GM21737 (cell line): ENCODE results near the gene ABLIM2.

ENCODE experiments used
- ATAC-seq: cut with Tn5 transposase; IDR thresholded peaks from one replicate; pipeline ENCODE4 v1.9.1; 2021; ENCODE audit warnings: mild to moderate bottlenecking, moderate library complexity; ENCODE audit not compliant: unreplicated experiment

Gene ABLIM2

DNA sequence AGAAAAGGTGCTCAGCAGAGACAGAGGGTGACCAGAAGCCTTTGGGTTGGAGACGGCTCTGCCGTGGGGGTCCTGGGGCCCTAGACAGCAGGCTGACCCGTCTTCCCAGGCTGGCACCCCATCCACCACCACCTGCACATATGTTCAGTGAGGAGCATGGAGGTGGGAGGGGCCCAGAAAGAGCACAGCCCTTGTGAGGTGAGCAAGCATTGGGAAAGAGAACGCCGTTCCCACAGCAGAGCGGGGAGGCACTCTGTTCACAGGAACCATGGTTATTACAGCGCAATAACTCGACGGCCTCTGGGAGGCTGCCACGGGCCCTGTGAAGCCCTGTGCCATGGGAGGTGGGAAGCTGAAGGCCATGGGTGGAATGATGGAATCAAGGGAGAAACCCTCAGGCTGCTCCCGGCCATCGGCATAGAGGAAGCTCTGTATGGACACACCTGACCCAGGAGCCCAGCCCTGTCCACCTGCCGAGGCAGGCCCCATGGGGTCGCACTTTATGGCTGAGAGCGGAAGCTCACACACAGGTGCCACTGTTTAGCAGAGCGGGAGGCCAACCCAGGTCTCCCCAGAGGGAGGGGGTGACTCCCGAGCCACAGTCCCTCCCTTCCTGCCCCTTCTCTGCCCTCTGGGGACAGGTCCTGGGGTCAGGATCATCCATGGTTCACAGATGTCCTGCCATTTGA, 125.4 kb downstream of the ABLIM2 start:
- ATAC-seq = no peak

DNA sequence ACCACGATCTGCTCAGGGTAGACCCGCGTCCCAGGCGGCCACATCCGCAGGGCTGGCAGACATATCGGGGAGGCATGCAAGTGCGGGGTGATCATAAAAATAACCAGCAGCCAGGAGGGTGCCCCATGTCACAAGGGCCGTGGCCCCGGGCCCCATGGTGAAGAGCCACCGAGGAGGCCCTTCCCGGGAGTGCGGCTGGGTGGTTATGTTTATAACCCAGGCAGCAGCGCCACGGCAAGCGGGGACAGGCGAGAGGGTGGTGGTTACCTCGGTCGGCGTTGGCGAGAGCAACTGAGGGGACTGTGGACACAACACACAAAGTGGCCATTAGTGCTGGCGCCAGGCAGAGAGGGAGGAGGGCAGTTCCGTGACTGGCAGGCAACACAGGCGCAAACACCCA, 126.2 kb downstream of the ABLIM2 start:
- no peak for ATAC-seq

GRCh38 chr4:8030121-8030781, 128.4 kb downstream of the ABLIM2 start:
- no peak for ATAC-seq

DNA sequence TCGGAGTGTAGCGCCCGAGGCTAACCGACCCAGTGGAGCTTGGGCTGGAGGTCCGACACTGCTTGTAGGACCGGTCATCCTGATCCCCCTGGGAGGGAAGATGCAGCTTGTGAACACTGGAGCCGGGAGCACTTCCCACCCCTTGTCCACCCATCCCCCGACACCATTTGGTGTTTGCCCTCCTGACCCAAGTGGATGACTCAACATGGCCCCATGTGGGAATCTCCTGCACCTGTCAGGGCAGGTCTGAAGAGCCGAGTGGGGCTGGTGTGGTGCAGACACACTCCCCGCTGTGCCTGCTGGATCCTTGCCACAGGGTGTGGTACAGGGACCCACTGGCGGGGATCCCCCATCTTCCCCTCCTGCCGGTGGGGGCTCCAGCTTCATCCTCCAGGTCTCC, 128.9 kb downstream of the ABLIM2 start:
- ATAC-seq = no peak

GRCh38 chr4:8028884-8029568, 129.6 kb downstream of the ABLIM2 start:
- no peak for ATAC-seq

DNA sequence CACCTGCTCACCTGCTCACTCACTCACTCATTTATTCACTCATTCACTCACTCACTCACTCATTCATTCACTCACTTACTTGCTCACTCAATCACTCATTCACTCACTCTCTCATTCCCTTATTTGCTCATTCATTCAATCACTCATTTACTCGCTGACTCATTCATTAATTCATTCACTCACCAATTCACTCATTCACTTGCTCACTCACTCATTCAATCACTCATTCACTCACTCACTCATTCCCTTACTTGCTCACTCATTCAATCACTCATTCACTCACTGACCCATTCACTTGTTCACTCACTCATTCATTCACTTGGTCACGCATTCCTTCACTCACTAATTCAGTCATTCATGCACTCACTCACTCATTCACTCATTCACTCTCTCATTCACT, 130.2 kb downstream of the ABLIM2 start:
- no peak for ATAC-seq

- no peak for ATAC-seq
Observed at GRCh38 chr4:8026453-8026852, 132.2 kb downstream of the ABLIM2 start.

GRCh38 chr4:8025668-8026067, 132.9 kb downstream of the ABLIM2 start:
- no peak for ATAC-seq

DNA sequence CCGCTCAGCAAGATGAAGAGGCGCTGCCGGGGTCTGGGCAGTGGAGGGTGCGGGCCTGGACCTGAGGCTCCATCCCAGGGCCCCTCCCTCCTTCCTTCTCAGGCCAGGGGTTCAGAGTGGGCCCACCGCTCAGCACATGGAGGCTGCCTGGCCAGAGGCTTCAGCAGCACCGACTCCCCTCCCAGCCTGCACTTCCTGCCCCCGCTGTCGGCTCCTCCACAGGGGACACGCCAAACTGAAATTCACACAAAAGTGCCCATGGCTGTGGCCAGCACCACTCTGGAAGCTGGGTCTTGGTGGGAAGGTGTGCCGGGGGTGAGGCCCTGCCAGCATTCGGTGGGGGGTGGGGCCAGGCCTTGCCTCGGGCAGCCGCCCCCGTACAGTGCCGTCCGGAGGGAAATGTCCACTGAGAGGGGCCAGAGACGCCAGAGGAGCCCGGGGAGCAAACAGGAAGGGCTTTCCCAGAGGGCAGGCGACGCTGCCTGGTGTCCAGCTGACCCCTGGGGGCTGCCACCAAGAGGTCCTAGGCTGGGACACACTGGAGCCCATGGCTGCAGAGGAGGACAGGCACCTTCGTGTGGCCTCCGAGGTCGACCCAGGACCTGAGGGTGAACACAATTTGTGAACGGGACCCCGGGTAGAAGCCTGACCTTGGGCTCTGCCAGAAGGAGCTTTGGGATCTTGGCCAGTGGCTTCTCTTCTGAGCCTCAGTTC, 134.4 kb downstream of the ABLIM2 start:
- no peak for ATAC-seq

DNA sequence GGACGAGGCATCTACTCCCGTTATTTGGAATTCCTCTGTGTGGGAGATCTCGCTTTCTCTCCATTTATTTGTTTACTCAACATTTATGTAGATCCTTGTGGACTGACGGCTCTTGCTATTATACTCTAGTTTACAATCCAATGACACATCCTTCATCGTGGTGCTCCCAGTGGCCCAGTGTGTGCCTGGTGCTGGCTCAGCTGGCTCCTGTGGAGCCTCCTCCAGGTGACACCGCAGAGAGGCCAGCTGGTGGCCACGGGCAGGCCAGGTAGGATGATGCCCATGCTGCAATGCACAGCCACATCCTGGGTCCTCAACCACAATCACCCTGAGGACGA, 134.9 kb downstream of the ABLIM2 start:
- ATAC-seq = no peak

- ATAC-seq = no peak
Observed at GRCh38 chr4:8022767-8023695, 135.6 kb downstream of the ABLIM2 start.

GRCh38 chr4:8021796-8022195, 136.8 kb downstream of the ABLIM2 start:
- ATAC-seq = no peak

DNA sequence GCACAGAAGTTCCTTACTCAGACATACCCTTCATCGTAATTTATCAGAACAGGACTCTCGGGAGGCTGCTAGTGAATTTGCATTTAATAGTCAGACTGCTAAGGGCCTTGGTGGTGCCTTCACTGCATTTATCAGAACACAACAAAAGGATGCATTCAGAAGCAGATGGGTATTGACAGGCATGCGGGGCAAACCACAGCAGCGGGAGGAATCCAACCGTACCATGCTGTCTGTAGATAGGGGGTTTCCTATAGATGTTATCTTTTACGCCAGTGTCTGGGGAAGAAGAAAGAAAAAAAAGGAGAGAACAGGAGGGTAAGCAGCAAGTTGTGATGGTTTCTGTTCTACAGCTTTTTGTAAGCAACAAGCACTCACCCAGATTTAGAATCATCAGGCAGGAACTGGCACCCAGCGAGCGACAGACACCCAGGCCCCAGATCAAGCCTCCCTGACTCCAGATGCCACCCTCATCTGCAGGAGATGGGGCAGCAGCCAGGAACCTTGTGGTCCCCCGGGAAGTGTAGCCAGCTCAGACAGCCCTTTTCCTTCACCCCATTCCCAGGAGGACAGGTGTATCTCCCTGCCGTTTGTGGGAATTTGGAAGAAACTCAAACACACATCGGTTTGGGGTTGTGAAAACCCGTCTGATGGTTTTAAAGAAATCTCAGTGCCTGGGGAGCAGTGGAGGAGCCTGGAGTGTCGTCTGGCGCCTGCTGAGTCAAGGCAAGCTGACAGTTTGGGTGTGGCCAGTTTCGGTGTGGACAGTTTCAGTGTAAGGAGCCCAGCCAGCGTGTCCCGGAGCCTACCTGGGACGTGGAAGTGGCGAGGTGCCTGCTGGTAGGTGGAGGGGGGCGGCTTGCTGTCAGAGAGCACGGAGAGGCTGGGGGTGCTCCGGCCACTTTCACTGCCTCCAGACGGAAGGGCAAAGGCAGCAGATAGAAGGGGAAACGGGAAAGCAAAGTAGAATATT, 138.9 kb downstream of the ABLIM2 start:
- ATAC-seq = no peak

DNA sequence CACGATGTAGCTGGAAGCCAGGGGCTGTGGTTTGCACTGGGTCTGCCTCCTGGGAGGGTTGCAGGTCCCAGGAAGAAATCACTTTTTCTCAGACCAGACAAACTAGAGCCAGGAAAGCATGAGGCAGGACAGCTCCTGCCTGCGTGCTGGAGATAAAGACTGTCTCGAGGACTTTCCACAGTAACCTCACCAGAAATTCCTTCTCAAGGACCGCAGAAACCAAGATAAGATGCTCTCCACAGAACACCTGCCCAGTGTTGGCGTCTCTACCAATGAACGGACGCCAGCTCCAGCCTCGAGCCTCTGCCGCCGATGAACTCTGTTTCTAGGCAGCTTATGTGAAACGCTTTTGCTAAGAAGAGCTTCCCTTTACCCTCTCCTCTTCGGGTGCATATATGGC, 142.1 kb downstream of the ABLIM2 start:
- ATAC-seq = no peak

- ATAC-seq = no peak
Observed at GRCh38 chr4:8015512-8015911, 143.1 kb downstream of the ABLIM2 start.

GRCh38 chr4:8013976-8014726, 144.5 kb downstream of the ABLIM2 start:
- no peak for ATAC-seq

DNA sequence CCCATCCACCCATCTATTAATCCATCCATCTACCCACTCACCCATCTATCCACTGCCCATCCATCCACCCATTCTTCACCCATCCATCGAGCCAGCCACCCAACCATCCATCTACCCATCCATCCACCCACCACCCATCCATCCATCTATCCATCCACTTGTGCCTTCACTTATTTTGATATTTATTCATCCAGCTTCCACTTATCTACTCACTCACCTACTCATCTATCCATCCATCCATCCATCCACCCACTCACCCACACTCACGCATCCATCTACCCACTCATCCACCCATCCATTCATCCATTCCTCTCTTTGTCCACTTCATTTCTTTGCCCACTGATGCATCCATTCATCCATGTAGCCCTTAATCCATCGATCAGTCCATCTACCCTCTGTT, 146.1 kb downstream of the ABLIM2 start:
- no peak for ATAC-seq

GRCh38 chr4:8010618-8011017, 148.0 kb downstream of the ABLIM2 start:
- ATAC-seq = no peak
